WTC11 (cell line): Measurements from ENCODE around the gene MB.

Source experiments
- ATF2 ChIP-seq: sonication (generic); formaldehyde crosslinking; IDR thresholded peaks from 2 replicates; pipeline ENCODE4 v1.8.1; 2022; ENCODE audit warnings: low read depth, missing genetic modification reagents, borderline replicate concordance
- ATF3 ChIP-seq: sonication (generic); formaldehyde crosslinking; conservative IDR thresholded peaks from 2 replicates; pipeline ENCODE4 v1.8.1; 2022; ENCODE audit warnings: mild to moderate bottlenecking, missing genetic modification reagents
- CTCF ChIP-seq: fragments of 200-600 bp; IDR thresholded peaks from 2 replicates; pipeline ENCODE4 v1.8.0; 2022; ENCODE audit warnings: antibody characterized with exemption
- E2F4 ChIP-seq: sonication (generic); formaldehyde crosslinking; IDR thresholded peaks from 2 replicates; pipeline ENCODE4 v1.8.1; 2022; ENCODE audit warnings: low read depth, mild to moderate bottlenecking, moderate library complexity, missing genetic modification reagents, borderline replicate concordance
- E2F5 ChIP-seq: sonication (generic); formaldehyde crosslinking; IDR thresholded peaks from 2 replicates; pipeline ENCODE4 v1.8.1; 2022; ENCODE audit warnings: mild to moderate bottlenecking, moderate library complexity, missing genetic modification reagents
- ESRRA ChIP-seq: sonication (generic); formaldehyde crosslinking; IDR thresholded peaks from 2 replicates; pipeline ENCODE4 v1.8.1; 2022; ENCODE audit warnings: mild to moderate bottlenecking, missing genetic modification reagents, borderline replicate concordance
- ETV6 ChIP-seq: sonication (generic); formaldehyde crosslinking; IDR thresholded peaks from 2 replicates; pipeline ENCODE4 v1.8.1; 2022; ENCODE audit warnings: mild to moderate bottlenecking, missing genetic modification reagents
- NR1H2 ChIP-seq: sonication (generic); formaldehyde crosslinking; IDR thresholded peaks from 2 replicates; pipeline ENCODE4 v1.9.0; 2021; ENCODE audit warnings: mild to moderate bottlenecking, moderate library complexity, missing genetic modification reagents
- NR2C2 ChIP-seq: sonication (generic); formaldehyde crosslinking; IDR thresholded peaks from 2 replicates; pipeline ENCODE4 v1.8.0; 2022; ENCODE audit warnings: mild to moderate bottlenecking, missing genetic modification reagents
- PRDM15 ChIP-seq: sonication (generic); formaldehyde crosslinking; IDR thresholded peaks from 2 replicates; pipeline ENCODE4 v1.8.0; 2022; ENCODE audit warnings: missing genetic modification reagents
- RORB ChIP-seq: fragments of 250-450 bp; sonication (Bioruptor Pico); IDR thresholded peaks from 2 replicates; pipeline ENCODE4 v1.9.0; 2021; ENCODE audit warnings: mild to moderate bottlenecking
- ZNF425 ChIP-seq: fragments of 250-450 bp; sonication (Bioruptor Pico); conservative IDR thresholded peaks from 2 replicates; pipeline ENCODE4 v1.9.0; 2021; ENCODE audit warnings: mild to moderate bottlenecking

- no peak for TF ChIP-seq ESRRA (CRISPR knock-in tag)
- TF ChIP-seq E2F5 (CRISPR knock-in tag): no peak
- TF ChIP-seq ATF2 (CRISPR knock-in tag): no peak
- no peak for TF ChIP-seq NR2C2
- no peak for TF ChIP-seq ZNF425
- TF ChIP-seq RORB (CRISPR knock-in tag): no peak
- no peak for TF ChIP-seq PRDM15 (CRISPR knock-in tag)
- no peak for TF ChIP-seq ETV6
- no peak for TF ChIP-seq ATF3 (CRISPR knock-in tag)
- TF ChIP-seq NR1H2: no peak
- no peak for TF ChIP-seq CTCF
- no peak for TF ChIP-seq E2F4 (CRISPR knock-in tag)
Measured at GRCh38 chr22:35611200-35611890, 5.8 kb downstream of the MB start.
